Transverse colon (tissue), 4 donors: ENCODE data around the gene ZNF444.

Source experiments
- CTCF ChIP-seq, 5 experiments: fragments of 200-600 bp in 3 of 5; fragments of 450-650 bp in 2 of 5; sonication (generic) in 3 of 5; IDR thresholded peaks; 1 replicate in 2 of 5; 2 replicates in 3 of 5; pipeline ENCODE4 v1.5.1; 2016 to 2017; ENCODE audit warnings: antibody characterized with exemption in 5 of 5, inconsistent platforms in 3 of 5, mild to moderate bottlenecking in 2 of 5, moderate library complexity in 1 of 5
- POLR2AphosphoS5 ChIP-seq, 3 donors: sonication (generic); formaldehyde crosslinking; IDR thresholded peaks; one replicate each; pipeline ENCODE4 v1.6.1; 2016; ENCODE audit warnings: antibody characterized with exemption in 3 of 3

- TF ChIP-seq CTCF (IDR thresholded peaks at IDR 0.05), result no peak
- TF ChIP-seq POLR2AphosphoS5 (IDR thresholded peaks at IDR 0.05), result no peak
Measured at GRCh38 chr19:56144831-56145230, 3.7 kb downstream of the ZNF444 start.
